Stimulated activated CD4-positive, alpha-beta T cell treated with anti-CD3 and anti-CD28 coated beads, Interleukin-15, amount 100 ng/mL, for 1 hour (primary cell): Measurements from ENCODE around the gene LAIR1.
A peak's percentile ranks its signal among the peaks of the same experiment; 100 is the strongest.
"Not testable (repeated sequence)": the region's sequence is repeated elsewhere in the genome, so short reads cannot be mapped to it uniquely, and the experiment has no call there.

Experiments used
- DNase-seq, 2 donors: peaks; one replicate each; pipeline ENCODE4 v3.0.0-alpha.2; 2020; ENCODE audit warnings: low read depth in 1 of 2, low spot score in 1 of 2

Gene LAIR1

GRCh38 chr19:54379187-54379678, 14.5 kb upstream of the LAIR1 start:
- no peak for DNase-seq

GRCh38 chr19:54376610-54377285, 12.0 kb upstream of the LAIR1 start:
- DNase-seq = no peak

- not testable (repeated sequence) for DNase-seq
These were observed 10.6 kb upstream of the LAIR1 start for GRCh38 chr19:54375181-54375938.

GRCh38 chr19:54373781-54374631, 9.3 kb upstream of the LAIR1 start:
- no peak for DNase-seq

- not testable (repeated sequence) for DNase-seq
These were observed 6.7 kb upstream of the LAIR1 start for GRCh38 chr19:54371453-54371852.

- peak in 1 of 2 donors; percentile 27 for DNase-seq
These were observed 5.7 kb upstream of the LAIR1 start for GRCh38 chr19:54370434-54370796.

- not testable (repeated sequence) for DNase-seq
These were observed 5.1 kb upstream of the LAIR1 start for GRCh38 chr19:54369688-54370433.

- DNase-seq = no peak
These were observed 4.5 kb upstream of the LAIR1 start for GRCh38 chr19:54369082-54369687.

- DNase-seq = no peak
These were observed 2.1 kb upstream of the LAIR1 start for GRCh38 chr19:54366811-54367210.

GRCh38 chr19:54365798-54366197, 1.1 kb upstream of the LAIR1 start:
- DNase-seq = not testable (repeated sequence)

- DNase-seq = not testable (repeated sequence)
These were observed 2.9 kb downstream of the LAIR1 start for GRCh38 chr19:54361680-54362422.

- peak; percentile 44 to 65 for DNase-seq
These were observed 5.4 kb downstream of the LAIR1 start for GRCh38 chr19:54359149-54359820.

- DNase-seq = no peak
These were observed 7.3 kb downstream of the LAIR1 start for GRCh38 chr19:54357381-54357780.

GRCh38 chr19:54356444-54357056, 8.2 kb downstream of the LAIR1 start:
- no peak for DNase-seq

GRCh38 chr19:54355675-54356074, 9.1 kb downstream of the LAIR1 start:
- no peak for DNase-seq

GRCh38 chr19:54354761-54355160, 10.0 kb downstream of the LAIR1 start:
- no peak for DNase-seq

GRCh38 chr19:54352546-54352945, 12.2 kb downstream of the LAIR1 start:
- DNase-seq = no peak

- DNase-seq = no peak
These were observed 12.7 kb downstream of the LAIR1 start for GRCh38 chr19:54352041-54352440.

- no peak for DNase-seq
These were observed 13.3 kb downstream of the LAIR1 start for GRCh38 chr19:54351474-54351873.
